Measurements from ENCODE around the gene PCDHGA10.
A peak's percentile ranks its signal among the peaks of the same experiment; 100 is the strongest.
"Not testable (repeated sequence)": the region's sequence is repeated elsewhere in the genome, so short reads cannot be mapped to it uniquely, and the experiment has no call there.

PCDHGA10 gene

GRCh38 chr5:141414548-141415274 lies 1.9 kb downstream of the PCDHGA10 start:
- peaks cover 49 to 78% of the 10 kb centered on the region in 2 donors for H3K9me3 ChIP-seq (ENCODE audit: control insufficient read depth in 1 of 2, low read length in 2 of 2)
- not testable (repeated sequence) for H3K27ac ChIP-seq (ENCODE audit: low read length); H3K27me3 ChIP-seq (ENCODE audit: low read depth, low read length); H3K4me1 ChIP-seq (ENCODE audit: control insufficient read depth in 1 of 2, insufficient read depth in 2 of 2, low read length in 2 of 2)
- H3K36me3 ChIP-seq (ENCODE audit: control insufficient read depth in 1 of 2, insufficient read depth in 2 of 2, low read length in 2 of 2), result peaks cover 0 to 17% of the 10 kb centered on the region in 2 donors
- peak overlapping the region; percentile 17 to 70 for H3K4me3 ChIP-seq (ENCODE audit: low read depth in 1 of 2, low read length in 2 of 2)

- not testable (repeated sequence) for H3K27ac ChIP-seq (ENCODE audit: low read length); H3K4me1 ChIP-seq (ENCODE audit: control insufficient read depth in 1 of 2, insufficient read depth in 2 of 2, low read length in 2 of 2); H3K27me3 ChIP-seq (ENCODE audit: low read depth, low read length)
- Histone ChIP-seq H3K36me3 (ENCODE audit: control insufficient read depth in 1 of 2, insufficient read depth in 2 of 2, low read length in 2 of 2) (peaks cover 0 to 20% of the 10 kb centered on the region in 2 donors), H3K4me3 (ENCODE audit: low read depth in 1 of 2, low read length in 2 of 2) (peak overlapping the region in 1 of 2 donors; percentile 70), H3K9me3 (ENCODE audit: control insufficient read depth in 1 of 2, low read length in 2 of 2) (peaks cover 50 to 77% of the 10 kb centered on the region in 2 donors)
Observed at GRCh38 chr5:141415275-141415618, 2.5 kb downstream of the PCDHGA10 start.

DNA sequence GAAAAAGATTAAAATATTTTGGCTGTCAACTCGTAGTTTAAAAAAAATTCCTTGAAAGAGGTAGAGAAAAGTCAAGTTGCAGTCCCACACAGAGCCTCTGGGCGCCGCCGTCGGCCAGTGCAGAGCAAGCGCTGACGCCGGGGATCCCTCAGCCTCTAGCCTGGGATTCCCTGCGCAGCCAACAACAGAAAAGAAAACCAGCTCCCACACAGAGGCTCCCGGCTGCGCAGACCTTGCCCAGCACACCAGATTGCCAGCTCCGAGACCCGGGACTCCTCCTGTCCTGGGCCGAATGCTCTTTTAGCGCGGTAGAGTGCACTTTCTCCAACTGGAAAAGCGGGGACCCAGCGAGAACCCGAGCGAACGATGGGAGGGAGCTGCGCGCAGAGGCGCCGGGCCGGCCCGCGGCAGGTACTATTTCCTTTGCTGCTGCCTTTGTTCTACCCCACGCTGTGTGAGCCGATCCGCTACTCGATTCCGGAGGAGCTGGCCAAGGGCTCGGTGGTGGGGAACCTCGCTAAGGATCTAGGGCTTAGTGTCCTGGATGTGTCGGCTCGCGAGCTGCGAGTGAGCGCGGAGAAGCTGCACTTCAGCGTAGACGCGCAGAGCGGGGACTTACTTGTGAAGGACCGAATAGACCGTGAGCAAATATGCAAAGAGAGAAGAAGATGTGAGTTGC lies 4.8 kb downstream of the PCDHGA10 start, which contains the start of gene PCDHGB7:
Gene PCDHGB7, plus strand, starts transcription at position 184 of the 679 bp plus-strand sequence. Its CDS starts 183 bp downstream, at position 367.
- not testable (repeated sequence) for H3K27me3 ChIP-seq (ENCODE audit: low read depth, low read length); H3K27ac ChIP-seq (ENCODE audit: low read length)
- H3K9me3 ChIP-seq (ENCODE audit: control insufficient read depth in 1 of 2, low read length in 2 of 2), result peaks cover 61 to 84% of the 10 kb centered on the region in 2 donors
- peaks cover 0 to 14% of the 10 kb centered on the region in 2 donors for H3K36me3 ChIP-seq (ENCODE audit: control insufficient read depth in 1 of 2, insufficient read depth in 2 of 2, low read length in 2 of 2)
- H3K4me3 ChIP-seq (ENCODE audit: low read depth in 1 of 2, low read length in 2 of 2), result peak within 1 kb of the TSS; percentile 24 to 66
- H3K4me1 ChIP-seq (ENCODE audit: control insufficient read depth in 1 of 2, insufficient read depth in 2 of 2, low read length in 2 of 2), result peaks cover 0 to 20% of the 10 kb centered on the region in 2 donors

GRCh38 chr5:141419074-141419880 lies 6.5 kb downstream of the PCDHGA10 start:
- peaks cover 59 to 84% of the 10 kb centered on the region in 2 donors for H3K9me3 ChIP-seq (ENCODE audit: control insufficient read depth in 1 of 2, low read length in 2 of 2)
- H3K27me3 ChIP-seq (ENCODE audit: low read depth, low read length), result no peaks in the 10 kb centered on the region
- peaks cover 0 to 6% of the 10 kb centered on the region in 2 donors for H3K36me3 ChIP-seq (ENCODE audit: control insufficient read depth in 1 of 2, insufficient read depth in 2 of 2, low read length in 2 of 2)
- peaks cover 0 to 20% of the 10 kb centered on the region in 2 donors for H3K4me1 ChIP-seq (ENCODE audit: control insufficient read depth in 1 of 2, insufficient read depth in 2 of 2, low read length in 2 of 2)
- H3K4me3 ChIP-seq (ENCODE audit: low read depth in 1 of 2, low read length in 2 of 2), result peak overlapping the region; percentile 19 to 66
- H3K27ac ChIP-seq (ENCODE audit: low read length), result no peak overlapping the region

GRCh38 chr5:141420855-141421488 lies 8.2 kb downstream of the PCDHGA10 start, which contains the start of gene PCDHGA11:
PCDHGA11 (plus strand) TSS chr5:141421051; CDS start chr5:141421228, 177 bp downstream.
- Histone ChIP-seq H3K4me1 (ENCODE audit: control insufficient read depth in 1 of 2, insufficient read depth in 2 of 2, low read length in 2 of 2) (peaks cover 0 to 20% of the 10 kb centered on the region in 2 donors), H3K27me3 (ENCODE audit: low read depth, low read length) (no peaks in the 10 kb centered on the region), H3K36me3 (ENCODE audit: control insufficient read depth in 1 of 2, insufficient read depth in 2 of 2, low read length in 2 of 2) (peaks cover 0 to 12% of the 10 kb centered on the region in 2 donors), H3K27ac (ENCODE audit: low read length) (no peak within 1 kb of the TSS), H3K9me3 (ENCODE audit: control insufficient read depth in 1 of 2, low read length in 2 of 2) (peaks cover 71 to 89% of the 10 kb centered on the region in 2 donors), H3K4me3 (ENCODE audit: low read depth in 1 of 2, low read length in 2 of 2) (peak within 1 kb of the TSS; percentile 44 to 66)

GRCh38 chr5:141421489-141421855 lies 8.7 kb downstream of the PCDHGA10 start:
- H3K27me3 ChIP-seq (ENCODE audit: low read depth, low read length), result no peaks in the 10 kb centered on the region
- peaks cover 0 to 20% of the 10 kb centered on the region in 2 donors for H3K4me1 ChIP-seq (ENCODE audit: control insufficient read depth in 1 of 2, insufficient read depth in 2 of 2, low read length in 2 of 2)
- no peak overlapping the region for H3K27ac ChIP-seq (ENCODE audit: low read length)
- peaks cover 71 to 91% of the 10 kb centered on the region in 2 donors for H3K9me3 ChIP-seq (ENCODE audit: control insufficient read depth in 1 of 2, low read length in 2 of 2)
- H3K4me3 ChIP-seq (ENCODE audit: low read depth in 1 of 2, low read length in 2 of 2), result peak overlapping the region; percentile 44 to 66
- H3K36me3 ChIP-seq (ENCODE audit: control insufficient read depth in 1 of 2, insufficient read depth in 2 of 2, low read length in 2 of 2), result peaks cover 0 to 17% of the 10 kb centered on the region in 2 donors

DNA sequence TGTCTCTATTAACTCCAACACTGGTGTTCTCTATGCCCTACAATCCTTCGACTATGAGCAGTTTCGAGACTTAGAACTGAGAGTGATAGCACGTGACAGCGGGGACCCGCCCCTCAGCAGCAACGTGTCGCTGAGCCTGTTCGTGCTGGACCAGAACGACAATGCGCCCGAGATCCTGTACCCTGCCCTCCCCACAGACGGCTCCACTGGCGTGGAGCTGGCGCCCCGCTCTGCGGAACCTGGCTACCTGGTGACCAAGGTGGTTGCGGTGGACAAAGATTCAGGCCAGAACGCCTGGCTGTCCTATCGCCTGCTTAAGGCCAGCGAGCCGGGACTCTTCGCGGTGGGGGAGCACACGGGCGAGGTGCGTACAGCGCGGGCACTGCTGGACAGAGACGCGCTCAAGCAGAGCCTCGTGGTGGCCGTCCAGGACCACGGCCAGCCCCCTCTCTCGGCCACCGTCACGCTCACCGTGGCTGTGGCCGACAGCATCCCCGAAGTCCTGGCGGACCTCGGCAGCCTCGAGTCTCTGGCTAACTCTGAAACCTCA lies 10.0 kb downstream of the PCDHGA10 start:
- no peaks in the 10 kb centered on the region for H3K27me3 ChIP-seq (ENCODE audit: low read depth, low read length)
- peak overlapping the region in 1 of 2 donors; percentile 66 for H3K4me3 ChIP-seq (ENCODE audit: low read depth in 1 of 2, low read length in 2 of 2)
- H3K4me1 ChIP-seq (ENCODE audit: control insufficient read depth in 1 of 2, insufficient read depth in 2 of 2, low read length in 2 of 2), result peaks cover 0 to 20% of the 10 kb centered on the region in 2 donors
- peaks cover 83 to 97% of the 10 kb centered on the region in 2 donors for H3K9me3 ChIP-seq (ENCODE audit: control insufficient read depth in 1 of 2, low read length in 2 of 2)
- H3K36me3 ChIP-seq (ENCODE audit: control insufficient read depth in 1 of 2, insufficient read depth in 2 of 2, low read length in 2 of 2), result peaks cover 0 to 17% of the 10 kb centered on the region in 2 donors
- no peak overlapping the region for H3K27ac ChIP-seq (ENCODE audit: low read length)

GRCh38 chr5:141427783-141428426 lies 15.1 kb downstream of the PCDHGA10 start:
- H3K27me3 ChIP-seq (ENCODE audit: low read depth, low read length), result no peaks in the 10 kb centered on the region
- H3K36me3 ChIP-seq (ENCODE audit: control insufficient read depth in 1 of 2, insufficient read depth in 2 of 2, low read length in 2 of 2), result peaks cover 0 to 11% of the 10 kb centered on the region in 2 donors
- no peaks in the 10 kb centered on the region for H3K4me1 ChIP-seq (ENCODE audit: control insufficient read depth in 1 of 2, insufficient read depth in 2 of 2, low read length in 2 of 2)
- H3K27ac ChIP-seq (ENCODE audit: low read length), result no peak overlapping the region
- H3K9me3 ChIP-seq (ENCODE audit: control insufficient read depth in 1 of 2, low read length in 2 of 2), result peaks cover 70 to 91% of the 10 kb centered on the region in 2 donors
- peak overlapping the region; percentile 2 to 56 for H3K4me3 ChIP-seq (ENCODE audit: low read depth in 1 of 2, low read length in 2 of 2)

- Histone ChIP-seq H3K4me3 (ENCODE audit: low read depth in 1 of 2, low read length in 2 of 2) (peak within 1 kb of the TSS; percentile 39 to 66), H3K9me3 (ENCODE audit: control insufficient read depth in 1 of 2, low read length in 2 of 2) (peaks cover 56 to 77% of the 10 kb centered on the region in 2 donors), H3K4me1 (ENCODE audit: control insufficient read depth in 1 of 2, insufficient read depth in 2 of 2, low read length in 2 of 2) (no peaks in the 10 kb centered on the region), H3K27ac (ENCODE audit: low read length) (no peak within 1 kb of the TSS), H3K36me3 (ENCODE audit: control insufficient read depth in 1 of 2, insufficient read depth in 2 of 2, low read length in 2 of 2) (peaks cover 0 to 13% of the 10 kb centered on the region in 2 donors), H3K27me3 (ENCODE audit: low read depth, low read length) (no peaks in the 10 kb centered on the region)
Observed at GRCh38 chr5:141430332-141431113, 17.7 kb downstream of the PCDHGA10 start, which contains the start of gene PCDHGA12. PCDHGA12 (plus strand) TSS chr5:141430507; CDS start chr5:141430760, 253 bp downstream.

Data from muscle layer of duodenum (tissue), 2 donors.